CD4-positive, CD25-positive, alpha-beta regulatory T cell (primary cell): ENCODE data around the gene PIGQ. TPM values are rescaled to one million over a fixed set of nuclear protein-coding genes. Genes with fewer than 3 reads are reported as not detected.

ENCODE experiments used
- ATAC-seq, 2 donors: fragments of 150-1000 bp; cut with Tn5 transposase; one replicate each; pipeline ENCODE4 v1.10.0; 2021; ENCODE audit warnings: low read depth in 2 of 2, moderate number of reproducible peaks in 2 of 2, moderate library complexity in 1 of 2
- DNase-seq, 3 donors: peaks; one replicate each; pipeline versions ENCODE4 v3.0.0 to v3.0.0-alpha.2; 2012 to 2022; ENCODE audit warnings: mixed read lengths in 1 of 3
- H3K27ac ChIP-seq: one replicate; pipeline ENCODE4 v1.7.0; 2013; ENCODE audit warnings: mild to moderate bottlenecking, low read length; ENCODE audit not compliant: insufficient read depth, poor library complexity, severe bottlenecking
- H3K27me3 ChIP-seq: one replicate; pipeline ENCODE4 v1.7.0; 2013; ENCODE audit warnings: low read length; ENCODE audit not compliant: control insufficient read depth, insufficient read depth
- H3K36me3 ChIP-seq: one replicate; pipeline ENCODE4 v1.7.0; 2013; ENCODE audit warnings: mild to moderate bottlenecking, low read length, moderate library complexity; ENCODE audit not compliant: control insufficient read depth, insufficient read depth
- H3K4me1 ChIP-seq: 2 replicates; pipeline ENCODE4 v1.7.0; 2013; ENCODE audit warnings: mild to moderate bottlenecking, low read length; ENCODE audit not compliant: insufficient read depth, control insufficient read depth, poor library complexity, severe bottlenecking
- H3K4me3 ChIP-seq: one replicate; pipeline ENCODE4 v1.7.0; 2013; ENCODE audit warnings: low read depth, mild to moderate bottlenecking, low read length, moderate library complexity
- H3K9me3 ChIP-seq, 2 experiments: 1 replicate in 1 of 2; 2 replicates in 1 of 2; pipeline ENCODE4 v1.7.0; 2013; ENCODE audit warnings: low read length in 2 of 2, mild to moderate bottlenecking in 1 of 2, moderate library complexity in 1 of 2; ENCODE audit not compliant: control insufficient read depth in 2 of 2
- H3K27ac Mint-ChIP-seq, 3 donors: one replicate each; pipeline ENCODE4 v1.8.0; 2020 to 2022; ENCODE audit warnings: mild to moderate bottlenecking in 3 of 3, mixed read lengths in 3 of 3, moderate library complexity in 2 of 3
- H3K27me3 Mint-ChIP-seq: one replicate; pipeline ENCODE4 v1.8.0; 2022; ENCODE audit warnings: mild to moderate bottlenecking, mixed read lengths
- H3K36me3 Mint-ChIP-seq: one replicate; pipeline ENCODE4 v1.8.0; 2020; ENCODE audit warnings: mixed read lengths
- H3K4me1 Mint-ChIP-seq, 4 donors: one replicate each; pipeline ENCODE4 v1.8.0; 2020 to 2022; ENCODE audit warnings: mixed read lengths in 4 of 4, mild to moderate bottlenecking in 1 of 4
- H3K4me3 Mint-ChIP-seq, 4 donors: one replicate each; pipeline ENCODE4 v1.8.0; 2020 to 2022; ENCODE audit warnings: mild to moderate bottlenecking in 4 of 4, mixed read lengths in 4 of 4, moderate library complexity in 3 of 4
- H3K9me3 Mint-ChIP-seq, 7 donors: one replicate each; pipeline ENCODE4 v1.8.0; 2020 to 2022; ENCODE audit warnings: mixed read lengths in 7 of 7, mild to moderate bottlenecking in 3 of 7, moderate library complexity in 2 of 7
- polyA plus RNA-seq, 4 donors: library from polyadenylated mRNA; unstranded; fragments of 300-500 nt; fragmentation: Illumina TruSeq; gene quantifications; one replicate each; pipeline ENCODE4 v1.2.3, GENCODE V29; 2021
- total RNA-seq: library from RNA; stranded (reverse); gene quantifications from one replicate; pipeline ENCODE4 v1.2.3, GENCODE V29; 2022

Gene PIGQ
- total and polyA plus RNA-seq, 5 donors from 2014 or later, result 11.6 to 25.7 (median 13.1) TPM

GRCh38 chr16:628321-629061, 58.7 kb downstream of the PIGQ start:
- Histone ChIP-seq H3K9me3 (no peaks in the 10 kb centered on the region), H3K4me3 (no peak overlapping the region), H3K36me3 (peaks cover 6% of the 10 kb centered on the region), H3K4me1 (peaks cover 4% of the 10 kb centered on the region), H3K27ac (no peak overlapping the region), H3K27me3 (no peaks in the 10 kb centered on the region)
- Mint-ChIP-seq H3K36me3 (peaks cover 8% of the 10 kb centered on the region), H3K9me3 (no peaks in the 10 kb centered on the region), H3K4me3 (peak overlapping the region in 1 of 4 donors; percentile 43), H3K4me1 (no peaks in the 10 kb centered on the region), H3K27me3 (no peaks in the 10 kb centered on the region), H3K27ac (no peak overlapping the region)
- DNase-seq (no peak), ATAC-seq (no peak)

- Mint-ChIP-seq H3K4me1 (no peaks in the 10 kb centered on the region), H3K27me3 (no peaks in the 10 kb centered on the region), H3K36me3 (peaks cover 8% of the 10 kb centered on the region), H3K27ac (no peak overlapping the region), H3K4me3 (peak overlapping the region in 1 of 4 donors; percentile 47), H3K9me3 (no peaks in the 10 kb centered on the region)
- H3K9me3 ChIP-seq, result no peaks in the 10 kb centered on the region
- H3K27me3 ChIP-seq, result no peaks in the 10 kb centered on the region
- H3K4me3 ChIP-seq, result no peak overlapping the region
- peaks cover 6% of the 10 kb centered on the region for H3K36me3 ChIP-seq
- DNase-seq, result no peak
- H3K4me1 ChIP-seq, result peaks cover 4% of the 10 kb centered on the region
- ATAC-seq, result no peak
- H3K27ac ChIP-seq, result no peak overlapping the region
These were observed 59.5 kb downstream of the PIGQ start for GRCh38 chr16:629185-629832.

GRCh38 chr16:629833-630248, 60.1 kb downstream of the PIGQ start:
- H3K4me1 ChIP-seq, result peaks cover 5% of the 10 kb centered on the region
- H3K9me3 ChIP-seq, result no peaks in the 10 kb centered on the region
- Mint-ChIP-seq H3K4me3 (no peak overlapping the region), H3K27ac (no peak overlapping the region), H3K9me3 (no peaks in the 10 kb centered on the region), H3K36me3 (peaks cover 8% of the 10 kb centered on the region), H3K27me3 (no peaks in the 10 kb centered on the region), H3K4me1 (peaks cover 0 to under 1% (median 0%) of the 10 kb centered on the region in 4 donors)
- H3K4me3 ChIP-seq, result no peak overlapping the region
- no peak overlapping the region for H3K27ac ChIP-seq
- ATAC-seq, result no peak
- no peaks in the 10 kb centered on the region for H3K27me3 ChIP-seq
- H3K36me3 ChIP-seq, result peaks cover 6% of the 10 kb centered on the region
- no peak for DNase-seq

GRCh38 chr16:630249-630814, 60.6 kb downstream of the PIGQ start:
- H3K27me3 Mint-ChIP-seq, result no peaks in the 10 kb centered on the region
- H3K4me3 Mint-ChIP-seq, result no peak overlapping the region
- no peak overlapping the region for H3K27ac Mint-ChIP-seq
- peaks cover 8% of the 10 kb centered on the region for H3K36me3 Mint-ChIP-seq
- H3K4me1 ChIP-seq, result peaks cover 10% of the 10 kb centered on the region
- ATAC-seq (no peak), DNase-seq (no peak)
- H3K4me1 Mint-ChIP-seq, result peaks cover 0 to 4% (median 0%) of the 10 kb centered on the region in 4 donors
- no peak overlapping the region for H3K4me3 ChIP-seq
- peaks cover 6% of the 10 kb centered on the region for H3K36me3 ChIP-seq
- H3K27ac ChIP-seq, result no peak overlapping the region
- H3K27me3 ChIP-seq, result no peaks in the 10 kb centered on the region
- H3K9me3 Mint-ChIP-seq, result no peaks in the 10 kb centered on the region
- H3K9me3 ChIP-seq, result no peaks in the 10 kb centered on the region

DNA sequence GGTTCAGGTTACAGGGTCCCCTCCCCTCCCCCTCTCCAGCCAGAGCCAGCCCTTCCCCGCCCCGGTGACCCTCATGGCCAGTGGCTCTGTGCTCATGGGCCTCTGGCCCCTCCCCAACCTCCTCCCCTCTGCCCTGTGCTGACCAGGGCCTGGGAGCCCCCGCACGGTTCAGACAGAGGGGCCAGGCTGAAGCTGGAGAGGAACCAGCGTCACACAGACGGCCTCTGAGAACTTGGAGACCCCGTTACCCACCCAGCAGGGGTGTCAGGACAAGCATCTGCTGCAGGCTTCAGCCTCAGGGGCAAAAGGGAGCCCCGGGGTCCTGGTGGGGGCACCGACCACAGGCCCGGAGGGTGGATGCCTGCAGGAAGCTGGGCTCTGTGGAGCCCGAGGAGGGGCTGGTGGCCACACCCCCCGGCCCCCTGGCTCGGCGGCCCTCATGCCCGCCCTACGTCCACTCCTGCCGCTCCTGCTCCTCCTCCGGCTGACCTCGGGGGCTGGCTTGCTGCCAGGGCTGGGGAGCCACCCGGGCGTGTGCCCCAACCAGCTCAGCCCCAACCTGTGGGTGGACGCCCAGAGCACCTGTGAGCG, 61.1 kb downstream of the PIGQ start, which contains the start of gene WFIKKN1:
WFIKKN1 (plus strand) TSS at position 171 of the 591 bp plus-strand sequence; CDS start at position 440, 269 bp downstream.
- Histone ChIP-seq H3K27ac (no peak within 1 kb of the TSS), H3K4me1 (peaks cover 16% of the 10 kb centered on the region), H3K27me3 (no peaks in the 10 kb centered on the region), H3K9me3 (no peaks in the 10 kb centered on the region), H3K36me3 (peaks cover 6% of the 10 kb centered on the region), H3K4me3 (no peak within 1 kb of the TSS)
- ATAC-seq (no peak), DNase-seq (no peak)
- Mint-ChIP-seq H3K27me3 (no peaks in the 10 kb centered on the region), H3K4me1 (peaks cover 0 to 4% (median 0%) of the 10 kb centered on the region in 4 donors), H3K36me3 (peaks cover 8% of the 10 kb centered on the region), H3K4me3 (no peak within 1 kb of the TSS), H3K9me3 (no peaks in the 10 kb centered on the region), H3K27ac (no peak within 1 kb of the TSS)

DNA sequence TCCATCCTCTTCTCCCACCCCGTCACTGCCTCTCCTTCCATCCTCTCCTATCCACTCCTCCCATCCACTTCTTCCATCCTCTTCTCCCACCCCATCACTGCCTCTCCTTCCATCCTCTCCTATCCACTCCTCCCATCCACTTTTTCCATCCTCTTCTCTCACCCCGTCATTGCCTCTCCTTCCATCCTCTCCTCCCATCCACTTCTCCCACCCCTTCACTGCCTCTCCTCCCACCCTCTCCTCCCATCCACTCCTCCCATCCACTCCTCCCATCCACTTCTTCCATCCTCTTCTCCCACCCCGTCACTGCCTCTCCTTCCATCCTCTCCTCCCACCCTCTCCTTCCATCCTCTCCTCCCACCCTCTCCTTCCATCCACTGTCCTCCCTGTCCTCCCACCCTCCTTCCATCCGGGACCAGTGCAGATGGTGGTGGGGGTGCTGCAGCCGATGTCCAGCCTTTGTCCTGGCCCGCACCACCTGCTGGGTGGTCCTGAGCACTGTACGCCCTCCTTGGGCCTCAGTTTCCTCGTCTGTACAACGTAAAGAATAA, 62.1 kb downstream of the PIGQ start:
- H3K27ac ChIP-seq, result no peak overlapping the region
- Mint-ChIP-seq H3K4me1 (peaks cover 0 to 9% (median 3%) of the 10 kb centered on the region in 4 donors), H3K27me3 (peaks cover 7% of the 10 kb centered on the region), H3K36me3 (peaks cover 8% of the 10 kb centered on the region), H3K4me3 (no peak overlapping the region), H3K27ac (no peak overlapping the region), H3K9me3 (peaks cover 0 to 3% (median 0%) of the 10 kb centered on the region in 7 donors)
- peaks cover 21% of the 10 kb centered on the region for H3K4me1 ChIP-seq
- no peaks in the 10 kb centered on the region for H3K27me3 ChIP-seq
- no peak overlapping the region for H3K4me3 ChIP-seq
- no peak for DNase-seq
- no peak for ATAC-seq
- H3K9me3 ChIP-seq, result no peaks in the 10 kb centered on the region
- H3K36me3 ChIP-seq, result peaks cover 2% of the 10 kb centered on the region

DNA sequence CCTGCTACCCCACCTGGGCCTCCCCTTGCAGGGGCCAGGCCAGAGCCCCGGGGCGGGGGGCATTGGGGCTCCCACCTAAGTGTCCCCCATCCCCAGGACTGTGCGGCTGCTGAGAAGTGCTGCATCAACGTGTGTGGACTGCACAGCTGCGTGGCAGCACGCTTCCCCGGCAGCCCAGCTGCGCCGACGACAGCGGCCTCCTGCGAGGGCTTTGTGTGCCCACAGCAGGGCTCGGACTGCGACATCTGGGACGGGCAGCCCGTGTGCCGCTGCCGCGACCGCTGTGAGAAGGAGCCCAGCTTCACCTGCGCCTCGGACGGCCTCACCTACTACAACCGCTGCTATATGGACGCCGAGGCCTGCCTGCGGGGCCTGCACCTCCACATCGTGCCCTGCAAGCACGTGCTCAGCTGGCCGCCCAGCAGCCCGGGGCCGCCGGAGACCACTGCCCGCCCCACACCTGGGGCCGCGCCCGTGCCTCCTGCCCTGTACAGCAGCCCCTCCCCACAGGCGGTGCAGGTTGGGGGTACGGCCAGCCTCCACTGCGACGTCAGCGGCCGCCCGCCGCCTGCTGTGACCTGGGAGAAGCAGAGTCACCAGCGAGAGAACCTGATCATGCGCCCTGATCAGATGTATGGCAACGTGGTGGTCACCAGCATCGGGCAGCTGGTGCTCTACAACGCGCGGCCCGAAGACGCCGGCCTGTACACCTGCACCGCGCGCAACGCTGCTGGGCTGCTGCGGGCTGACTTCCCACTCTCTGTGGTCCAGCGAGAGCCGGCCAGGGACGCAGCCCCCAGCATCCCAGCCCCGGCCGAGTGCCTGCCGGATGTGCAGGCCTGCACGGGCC, 62.9 kb downstream of the PIGQ start:
- H3K27me3 Mint-ChIP-seq, result peaks cover 8% of the 10 kb centered on the region
- DNase-seq, result no peak
- peak overlapping the region in 1 of 4 donors; percentile 9 for H3K4me3 Mint-ChIP-seq
- H3K36me3 Mint-ChIP-seq, result peaks cover 2% of the 10 kb centered on the region
- no peak for ATAC-seq
- Histone ChIP-seq H3K27me3 (no peaks in the 10 kb centered on the region), H3K36me3 (no peaks in the 10 kb centered on the region), H3K9me3 (peaks cover 0 to 4% of the 10 kb centered on the region in 2 experiments), H3K4me3 (no peak overlapping the region), H3K27ac (no peak overlapping the region), H3K4me1 (peaks cover 21% of the 10 kb centered on the region)
- peaks cover 0 to 12% (median 4%) of the 10 kb centered on the region in 4 donors for H3K4me1 Mint-ChIP-seq
- peaks cover 0 to 3% (median 0%) of the 10 kb centered on the region in 7 donors for H3K9me3 Mint-ChIP-seq
- H3K27ac Mint-ChIP-seq, result no peak overlapping the region
